Pulmonary artery endothelial cell (primary cell): ENCODE measurements around the gene AFF3. TPM values are rescaled to one million over a fixed set of nuclear protein-coding genes. Genes with fewer than 3 reads are reported as not detected.

Source experiments
- DNase-seq: peaks from one replicate; pipeline ENCODE4 v3.0.0-alpha.2; 2011; ENCODE audit warnings: low read depth, low spot score
- total RNA-seq: library from RNA; depleted of rRNA; stranded (reverse); fragments of >200 nt; gene quantifications from 2 replicates; pipeline ENCODE4 v1.2.3, GENCODE V29; 2014

AFF3 gene
- total RNA-seq, 1 donor from 2014 or later, result not detected

DNA sequence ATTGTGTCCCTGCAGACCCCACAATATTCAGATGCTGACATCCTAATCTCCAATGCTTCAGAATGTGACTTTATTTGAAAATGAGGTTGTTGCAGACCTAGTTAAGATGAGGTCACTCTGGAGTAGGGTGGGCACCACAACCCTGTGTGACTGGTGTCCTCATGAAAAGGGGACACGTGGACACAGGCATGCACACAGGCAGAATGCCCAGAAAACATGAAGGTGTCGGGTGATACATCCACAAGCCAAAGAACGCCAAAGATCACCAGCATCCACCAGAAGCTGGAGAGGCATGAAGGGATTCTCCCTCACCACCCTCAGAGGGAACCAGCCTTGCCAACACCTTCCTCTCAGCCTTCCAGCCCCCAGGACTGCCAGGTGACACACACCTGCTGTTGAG lies 69.3 kb downstream of the AFF3 start:
- DNase-seq, result no peak

DNA sequence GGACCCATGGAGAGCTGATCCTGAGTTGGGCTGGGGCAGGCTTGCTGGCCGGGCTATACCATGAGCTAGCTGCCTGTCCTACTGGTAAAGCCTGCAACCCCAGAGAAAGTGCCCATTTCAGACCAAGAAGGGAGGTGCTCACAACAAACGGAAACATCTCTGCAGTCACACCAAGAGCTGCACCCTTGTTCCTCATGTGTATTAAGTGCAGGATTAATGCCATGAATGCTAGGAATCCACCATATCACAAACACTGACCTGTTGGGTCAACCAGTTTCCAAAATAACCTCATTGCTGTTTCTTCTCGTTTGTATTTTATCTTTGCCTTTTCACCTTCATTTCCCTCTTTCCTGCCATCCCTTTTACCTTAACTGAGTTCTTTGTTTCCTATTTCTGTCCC lies 69.9 kb downstream of the AFF3 start:
- no peak for DNase-seq

DNA sequence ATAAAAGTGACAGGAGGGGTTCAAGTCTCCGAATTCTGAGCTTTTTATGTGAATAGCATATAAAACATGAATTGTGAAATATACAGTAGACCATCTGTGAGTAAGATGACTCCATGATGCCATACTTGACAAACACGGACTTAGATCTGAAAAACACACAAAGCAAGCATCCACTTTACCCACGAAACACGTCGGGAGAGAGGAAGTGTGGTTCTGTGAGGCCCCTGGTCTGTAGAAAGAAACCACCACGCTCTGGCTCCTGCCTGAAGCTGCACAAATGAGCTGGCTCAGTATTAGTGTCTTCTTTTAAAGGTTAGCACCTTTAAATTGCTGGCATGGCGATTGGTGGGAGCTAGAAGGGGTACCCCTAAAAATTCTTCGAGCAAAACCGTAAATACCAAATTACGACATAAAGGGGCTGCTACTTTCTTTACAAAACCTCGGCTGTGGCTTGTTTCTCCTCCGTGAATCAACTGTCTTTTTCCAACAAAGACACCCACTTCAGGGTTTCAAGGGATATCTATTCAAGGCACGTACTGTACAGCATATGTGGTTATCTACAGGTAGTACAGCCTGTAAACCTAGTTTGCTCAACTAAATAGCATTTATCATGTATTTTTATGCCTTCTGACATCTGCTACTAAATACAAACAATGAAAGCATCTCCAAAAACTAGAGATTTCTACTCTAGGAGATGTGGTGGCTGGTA lies 70.9 kb downstream of the AFF3 start:
- no peak for DNase-seq

DNA sequence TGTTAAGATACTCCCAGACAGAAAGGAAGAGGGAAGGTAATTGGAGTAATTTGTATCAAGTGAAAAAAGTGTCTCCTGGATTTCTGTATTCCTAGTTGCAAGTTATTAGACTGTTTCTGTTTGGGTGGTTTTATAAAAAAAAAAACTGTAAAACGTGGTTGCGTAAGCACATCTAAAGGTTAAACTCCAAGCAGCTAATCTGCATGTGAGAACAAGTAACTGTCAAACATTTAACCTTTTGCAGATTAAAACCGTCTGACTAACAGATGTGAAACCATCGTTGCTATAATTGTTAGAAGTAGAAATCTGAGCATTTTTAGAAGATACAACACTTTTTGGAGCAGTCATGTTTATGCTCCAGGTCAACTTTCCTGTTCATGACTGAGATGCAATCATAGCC lies 72.3 kb downstream of the AFF3 start:
- DNase-seq, result no peak

DNA sequence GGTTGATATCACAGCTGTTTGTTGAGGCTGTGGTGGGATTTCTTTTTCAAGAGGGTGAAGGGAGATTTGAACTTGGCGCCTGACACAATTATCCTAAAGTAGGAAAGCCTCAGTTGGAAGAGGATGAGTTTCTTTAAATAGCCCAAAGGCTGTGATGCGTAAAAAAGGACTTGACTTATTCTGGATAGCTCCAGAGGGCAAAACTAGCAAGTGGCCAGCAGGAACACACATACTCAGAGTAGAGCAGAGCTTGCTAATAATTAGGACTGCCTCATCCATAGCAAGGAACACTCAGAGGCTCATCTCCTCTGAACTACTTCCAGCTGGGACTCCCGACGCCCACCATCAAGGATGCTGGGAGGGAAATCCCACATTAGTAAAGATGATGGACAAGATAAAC lies 74.0 kb downstream of the AFF3 start:
- no peak for DNase-seq

DNA sequence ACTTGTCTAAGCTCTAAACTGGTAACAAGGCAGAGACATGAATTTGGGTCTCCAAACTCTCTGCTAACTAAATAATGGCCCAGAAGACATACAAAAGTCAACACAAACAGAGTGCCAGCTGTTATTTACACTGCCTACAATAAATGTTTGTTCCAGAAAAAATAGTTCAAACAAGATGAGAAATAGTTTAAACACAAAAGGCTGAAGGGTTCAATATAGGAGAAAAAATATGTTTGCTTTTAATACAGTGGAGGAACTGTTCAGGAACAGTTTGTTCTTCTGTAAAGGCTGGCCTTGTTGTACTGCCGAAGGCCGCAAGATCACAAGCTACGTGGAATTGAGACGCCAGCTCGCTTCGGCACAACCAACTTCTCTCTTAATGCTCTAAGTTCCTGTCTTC lies 74.6 kb downstream of the AFF3 start:
- DNase-seq, result no peak

DNA sequence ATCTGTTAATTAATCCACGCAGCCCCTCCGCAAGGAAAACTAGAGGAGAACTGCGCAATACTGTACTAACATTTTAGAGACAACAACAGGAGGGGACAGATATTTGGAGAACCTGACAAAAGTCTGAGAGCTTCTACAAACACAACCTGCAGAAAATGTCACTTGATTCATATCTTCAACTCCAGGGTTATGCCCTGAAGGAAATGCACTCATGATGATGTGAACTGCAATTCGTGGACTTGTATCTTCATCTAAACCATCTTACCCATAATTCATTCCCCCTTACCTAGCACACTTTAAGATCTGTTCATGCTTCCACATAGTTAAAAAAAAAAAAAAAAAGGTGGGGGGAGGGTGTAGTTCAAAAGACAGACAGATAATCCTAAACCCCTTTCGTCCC lies 75.5 kb downstream of the AFF3 start:
- DNase-seq, result no peak

DNA sequence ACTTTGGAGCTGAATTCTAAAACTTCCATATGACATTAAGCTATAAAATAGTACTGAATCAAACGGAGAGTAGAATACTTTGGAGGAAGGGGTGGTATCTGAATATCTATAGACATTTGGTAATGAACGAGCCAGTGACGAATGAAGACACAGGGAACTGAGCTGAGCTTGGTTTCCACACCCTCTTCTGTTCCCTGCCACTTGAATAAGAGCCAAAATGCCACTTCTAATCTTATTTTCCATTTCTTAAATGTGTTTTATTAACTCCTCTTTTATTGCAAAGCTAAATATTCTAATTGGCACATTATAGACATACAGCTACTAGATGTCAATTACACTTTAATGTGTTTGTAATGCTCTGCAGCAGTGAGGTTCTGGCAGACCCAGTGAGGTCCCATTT lies 76.1 kb downstream of the AFF3 start:
- no peak for DNase-seq

DNA sequence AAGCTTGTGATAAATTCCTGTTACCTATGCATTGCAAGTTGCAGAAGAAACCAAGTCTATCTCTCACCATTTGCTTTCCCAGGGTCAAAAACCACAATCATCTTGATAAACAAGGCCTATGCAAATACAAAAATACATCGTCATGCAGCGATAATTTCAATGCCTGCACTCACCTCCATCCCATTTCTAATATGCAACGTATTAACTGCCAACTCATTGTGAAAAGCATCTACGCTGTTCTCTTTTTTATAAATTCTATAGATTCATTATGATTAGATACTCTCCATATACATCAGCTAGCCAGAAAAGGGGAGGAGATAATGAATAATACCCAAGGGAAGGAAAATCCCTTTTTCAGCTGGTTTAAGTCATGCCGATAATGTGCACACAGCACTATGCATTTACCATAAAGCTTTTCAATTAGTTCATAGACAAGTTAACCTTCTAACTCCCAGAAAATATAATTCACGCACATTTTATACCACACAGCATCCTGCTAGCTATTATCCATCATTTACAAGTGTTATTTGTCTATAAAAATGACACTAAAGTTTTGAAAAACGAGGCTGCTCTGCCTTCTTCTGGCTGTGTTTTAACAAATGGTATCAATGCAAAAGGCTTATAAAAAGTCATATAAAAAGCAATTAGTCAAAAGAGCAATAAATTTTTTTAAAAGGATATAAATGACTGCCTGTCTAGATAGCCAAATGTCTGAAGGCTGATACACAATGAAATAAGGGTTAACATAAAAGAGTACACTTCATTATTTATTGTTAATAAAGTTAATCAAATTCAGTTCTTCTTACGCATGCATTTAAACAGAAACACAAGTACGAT lies 77.6 kb downstream of the AFF3 start:
- DNase-seq, result no peak

DNA sequence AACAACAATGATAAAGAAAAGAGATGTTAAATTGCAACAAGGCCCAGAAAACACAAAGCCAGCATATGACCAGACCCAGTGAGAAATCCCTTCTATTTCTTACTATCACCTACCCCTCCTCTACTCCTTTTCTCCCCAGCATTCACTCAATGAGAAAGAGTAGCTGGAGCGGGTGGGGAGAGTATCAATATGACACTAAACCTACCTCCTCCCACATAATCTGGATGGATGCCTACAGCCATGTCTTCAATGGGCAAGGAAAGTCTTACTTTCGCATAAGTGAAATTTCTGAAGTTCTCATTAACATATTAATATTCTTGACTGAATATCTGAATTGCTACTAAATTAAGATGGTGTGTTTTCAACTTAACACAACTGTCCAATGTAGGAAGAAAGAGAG lies 78.2 kb downstream of the AFF3 start:
- DNase-seq, result no peak

DNA sequence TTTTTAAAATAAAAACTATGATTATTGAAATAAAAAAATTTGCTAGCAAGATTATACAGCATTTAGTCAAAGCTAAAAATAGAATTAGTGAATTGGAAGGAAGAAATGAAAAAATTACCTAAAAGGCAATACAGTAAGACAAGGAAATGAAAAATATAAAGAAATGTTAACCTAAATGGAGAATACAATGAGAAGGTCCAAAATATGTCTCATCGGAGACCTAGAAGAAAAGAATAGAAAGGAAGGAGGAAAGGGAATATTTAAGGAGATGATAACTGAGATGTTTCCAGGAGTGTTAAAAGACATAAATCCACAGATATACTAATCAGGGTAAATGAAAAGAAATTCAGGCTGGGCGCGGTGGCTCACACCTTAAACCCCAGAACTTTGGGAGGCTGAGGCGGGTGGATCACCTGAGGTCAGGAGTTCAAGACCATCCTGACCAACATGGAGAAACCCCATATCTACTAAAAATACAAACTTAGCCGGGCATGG lies 78.9 kb downstream of the AFF3 start:
- no peak for DNase-seq

DNA sequence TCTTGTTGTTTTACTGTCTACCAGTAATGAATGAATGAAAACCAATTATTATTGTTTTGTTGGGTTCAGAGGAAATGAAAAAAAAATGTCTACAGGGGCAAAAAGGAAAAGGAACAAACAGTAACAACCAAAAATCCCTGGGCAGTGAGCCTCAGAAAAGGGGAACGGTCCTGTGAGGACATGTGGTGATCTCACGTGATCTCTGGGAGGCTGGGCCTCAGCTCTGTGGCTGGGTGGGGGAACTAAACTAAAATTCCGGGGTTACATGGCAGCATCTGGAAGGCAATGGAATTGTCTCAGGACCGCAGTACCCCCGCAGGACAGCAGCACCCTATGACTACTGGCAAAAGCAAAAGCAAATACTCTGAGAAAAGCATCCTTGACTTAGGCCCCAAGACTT lies 80.1 kb downstream of the AFF3 start:
- no peak for DNase-seq

DNA sequence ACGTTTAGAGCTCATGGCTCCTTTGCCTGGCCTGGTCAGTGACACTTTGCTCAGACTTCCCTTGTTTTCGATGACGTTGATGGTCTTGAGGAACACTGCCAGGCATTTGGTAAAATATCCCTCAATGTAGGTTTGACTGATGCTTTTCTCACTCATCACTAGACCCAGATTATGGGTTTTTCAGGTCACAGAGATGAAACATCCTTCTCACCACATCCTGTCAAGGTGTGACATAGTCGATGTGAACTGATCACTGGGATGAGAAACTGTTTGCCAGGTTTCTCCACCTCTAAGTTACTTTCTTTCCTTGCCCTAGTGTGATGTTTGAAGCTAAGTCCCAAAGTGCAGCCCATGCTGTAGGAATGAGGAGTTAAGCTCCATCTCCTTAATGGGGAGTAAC lies 81.5 kb downstream of the AFF3 start:
- no peak for DNase-seq

DNA sequence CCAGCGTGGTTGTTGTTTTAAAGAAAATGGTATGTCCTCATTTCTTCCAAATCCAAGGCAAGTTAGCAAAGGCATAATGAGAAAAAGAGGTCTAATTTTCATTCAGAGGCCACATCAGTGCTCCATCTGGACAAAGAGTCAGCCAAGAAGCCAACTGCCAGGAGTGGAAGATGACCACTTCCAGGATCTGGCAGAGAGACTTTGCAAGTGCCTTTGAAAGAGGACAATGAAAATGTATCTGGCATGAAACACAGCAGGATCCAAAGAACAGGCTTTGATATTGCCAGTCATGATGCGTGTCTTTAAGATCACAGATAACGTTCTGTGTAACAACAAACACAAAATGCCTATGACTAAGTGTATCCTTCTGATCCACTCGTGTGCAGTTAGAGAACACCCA lies 82.8 kb downstream of the AFF3 start:
- DNase-seq, result no peak

DNA sequence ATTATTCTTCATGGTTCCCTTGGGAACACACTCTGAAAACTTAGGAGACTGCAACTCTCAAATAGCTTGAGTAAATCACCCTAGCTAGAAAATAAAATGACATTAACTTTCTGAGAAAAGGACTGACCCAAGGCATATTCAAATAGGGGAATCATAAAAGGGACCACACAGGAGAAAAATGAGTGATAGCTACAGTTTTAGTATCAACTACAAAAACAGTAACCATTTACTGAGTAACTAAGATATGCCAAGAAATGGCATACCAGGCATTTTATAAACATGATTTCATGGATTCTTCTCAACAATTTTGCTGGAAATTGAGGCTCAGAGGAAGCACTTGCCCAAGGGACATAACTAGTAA lies 84.5 kb downstream of the AFF3 start:
- DNase-seq, result no peak

DNA sequence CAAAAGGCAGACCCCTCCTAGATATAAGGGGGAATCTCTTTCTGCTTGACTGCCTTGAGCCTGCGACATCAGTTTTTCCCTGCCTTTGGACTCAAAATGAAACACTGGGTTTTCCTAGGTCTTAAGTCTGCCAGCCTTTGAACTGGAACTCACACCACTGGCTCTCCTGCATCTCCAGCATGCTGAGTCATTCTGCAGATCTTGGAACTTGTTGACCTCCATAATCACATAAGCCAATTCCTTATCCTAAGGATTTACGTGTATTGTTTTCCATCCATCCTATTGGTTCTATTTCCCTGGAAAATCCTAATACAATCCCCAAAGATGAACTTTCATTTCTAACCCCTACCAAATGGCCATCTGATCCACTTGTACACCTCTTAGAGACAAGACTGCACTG lies 88.0 kb downstream of the AFF3 start:
- no peak for DNase-seq

DNA sequence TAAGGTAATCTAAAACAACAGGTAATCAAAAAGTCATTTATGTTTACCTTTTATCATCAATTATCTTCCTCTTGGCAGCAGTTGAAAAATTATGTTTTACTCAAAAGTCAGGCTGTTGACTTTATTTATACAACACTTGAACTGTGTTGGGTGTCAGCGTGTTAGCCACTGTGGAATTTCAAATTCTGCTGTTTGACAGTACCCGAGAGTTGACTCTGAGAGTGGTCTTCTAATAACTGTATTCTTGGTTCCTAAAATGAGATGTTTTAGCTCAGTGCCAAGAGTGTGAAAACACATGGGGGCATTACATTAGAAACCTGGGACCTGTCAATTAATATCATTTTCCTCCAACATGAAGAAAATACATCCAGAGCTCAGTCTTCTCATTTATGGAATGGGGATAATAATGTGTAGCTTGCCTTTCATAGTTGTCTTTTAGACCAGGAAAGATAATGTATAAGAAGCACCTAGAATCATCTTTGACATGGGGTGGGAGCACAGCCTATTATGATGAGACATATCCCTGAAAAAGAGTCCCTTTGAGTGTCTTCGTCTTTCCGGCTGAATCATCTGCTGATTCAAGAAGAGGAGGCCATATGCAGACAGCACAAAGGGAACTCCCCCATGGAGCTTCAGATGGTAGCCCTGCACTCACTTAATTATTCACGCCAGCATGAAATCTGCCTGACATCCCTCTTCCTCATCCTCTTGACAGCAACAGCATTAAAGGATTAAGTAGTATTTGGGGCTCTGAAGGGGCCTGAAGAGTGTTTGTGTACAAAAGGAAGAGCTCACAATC lies 89.1 kb downstream of the AFF3 start:
- DNase-seq, result no peak

DNA sequence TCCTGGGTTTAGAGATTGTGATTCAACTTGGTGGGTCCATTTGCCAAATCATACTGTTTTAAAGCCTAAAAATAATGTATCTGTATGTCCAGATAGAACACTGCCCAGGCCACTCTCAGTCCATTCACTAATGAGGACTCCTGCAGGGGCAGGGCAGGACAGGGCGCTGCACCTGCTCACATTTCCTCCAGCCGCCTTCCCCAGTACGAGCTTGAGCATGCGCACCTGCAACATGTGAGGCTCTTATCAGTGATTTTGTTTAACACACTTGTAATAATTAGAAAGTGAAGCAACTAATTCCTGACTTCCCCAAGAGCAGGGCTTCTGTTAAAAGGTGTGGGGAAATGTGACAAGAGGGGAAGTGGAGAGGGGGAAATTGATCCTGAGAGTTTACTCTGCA lies 89.7 kb downstream of the AFF3 start:
- no peak for DNase-seq

DNA sequence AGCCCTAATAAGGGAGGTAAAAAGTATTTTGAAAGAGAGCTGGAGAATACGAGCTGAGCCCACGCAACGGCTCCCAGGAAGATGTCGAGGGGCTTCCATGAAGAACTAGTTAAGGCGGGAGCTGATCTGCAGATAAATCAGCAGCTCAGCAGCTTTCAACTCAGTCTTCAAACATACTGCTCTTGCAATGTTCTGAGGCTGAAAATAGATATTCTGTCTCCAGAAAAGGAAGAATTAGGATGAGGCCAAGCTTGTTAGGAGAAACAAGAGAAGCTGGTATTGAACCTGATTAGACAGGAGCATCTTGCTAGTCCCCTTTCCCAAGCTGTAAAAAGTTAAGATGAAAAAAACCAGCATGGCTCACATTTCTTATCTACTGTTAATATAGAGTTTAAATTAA lies 91.1 kb downstream of the AFF3 start:
- no peak for DNase-seq

DNA sequence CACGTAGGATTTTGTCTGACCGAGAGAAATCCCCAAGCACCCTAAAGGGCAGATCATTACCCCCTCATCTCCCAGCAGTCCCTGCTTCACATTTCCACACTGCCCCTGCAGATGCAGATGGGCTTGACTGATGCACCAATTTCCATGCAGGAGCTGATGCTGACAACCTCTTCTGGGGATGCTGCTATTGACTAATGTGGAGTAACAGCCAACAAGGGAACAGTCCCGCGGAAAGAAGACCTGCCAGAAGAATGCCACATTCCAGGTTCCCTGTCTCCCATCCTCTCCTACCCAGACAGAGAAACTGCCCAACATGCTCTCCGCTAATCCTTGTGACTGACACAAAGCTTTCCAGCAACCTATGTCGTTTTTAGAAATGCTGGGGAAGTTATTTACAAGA lies 91.7 kb downstream of the AFF3 start:
- DNase-seq, result no peak

DNA sequence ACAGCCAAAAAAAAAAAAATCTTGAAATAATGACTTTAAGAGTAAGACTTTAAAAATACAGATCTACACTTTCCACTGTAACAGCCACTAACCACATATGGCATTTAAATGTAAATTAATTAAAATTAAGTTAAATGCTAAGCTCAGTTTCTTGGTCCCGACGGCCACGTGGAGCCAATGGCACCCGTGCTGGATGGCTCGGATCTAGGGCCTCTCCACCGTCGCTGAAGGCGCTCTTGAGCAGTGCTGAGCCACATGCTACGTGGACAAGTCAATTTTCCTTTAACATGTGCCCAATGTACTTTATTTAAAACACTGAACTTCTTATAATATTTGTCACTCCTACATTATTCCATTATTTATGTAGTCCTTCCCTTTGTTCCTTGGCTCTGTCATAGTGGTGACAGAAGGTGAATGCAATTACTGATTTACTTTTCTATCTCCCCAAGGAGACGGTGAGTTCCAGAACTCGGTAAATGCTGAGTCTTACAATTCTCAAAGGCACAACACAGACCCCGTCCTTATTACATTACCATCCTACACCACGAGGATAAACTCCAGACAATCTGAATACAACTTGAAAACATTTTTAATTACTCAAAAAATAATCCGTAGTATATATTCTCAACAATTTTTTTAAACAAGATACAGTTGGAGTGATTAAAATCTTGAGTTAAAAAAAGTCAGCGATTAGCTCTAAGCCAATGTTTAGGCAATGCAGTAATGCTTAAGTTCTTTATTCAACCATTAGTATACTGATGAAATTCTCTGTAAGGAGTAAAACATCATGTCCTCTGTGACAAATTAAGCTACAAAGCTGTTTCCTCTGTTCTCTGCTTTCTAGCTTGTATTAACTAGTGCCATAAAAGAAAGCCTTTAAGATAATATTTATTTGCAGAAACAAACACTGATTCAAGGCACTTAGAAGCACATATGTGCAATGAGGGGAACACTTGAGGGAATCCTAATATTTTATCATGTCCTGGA lies 95.1 kb downstream of the AFF3 start:
- no peak for DNase-seq
